ENCODE data around the gene PITRM1. TPM values are rescaled to one million over a fixed set of nuclear protein-coding genes. Genes with fewer than 3 reads are reported as not detected.
"Not testable (repeated sequence)": the region's sequence is repeated elsewhere in the genome, so short reads cannot be mapped to it uniquely, and the experiment has no call there.

The PITRM1 gene
- 100 to 1,000 TPM in 1 of 4 donors, 10 to 100 TPM in 3; 78.6 to 102 (median 87.0) TPM for total RNA-seq

DNA sequence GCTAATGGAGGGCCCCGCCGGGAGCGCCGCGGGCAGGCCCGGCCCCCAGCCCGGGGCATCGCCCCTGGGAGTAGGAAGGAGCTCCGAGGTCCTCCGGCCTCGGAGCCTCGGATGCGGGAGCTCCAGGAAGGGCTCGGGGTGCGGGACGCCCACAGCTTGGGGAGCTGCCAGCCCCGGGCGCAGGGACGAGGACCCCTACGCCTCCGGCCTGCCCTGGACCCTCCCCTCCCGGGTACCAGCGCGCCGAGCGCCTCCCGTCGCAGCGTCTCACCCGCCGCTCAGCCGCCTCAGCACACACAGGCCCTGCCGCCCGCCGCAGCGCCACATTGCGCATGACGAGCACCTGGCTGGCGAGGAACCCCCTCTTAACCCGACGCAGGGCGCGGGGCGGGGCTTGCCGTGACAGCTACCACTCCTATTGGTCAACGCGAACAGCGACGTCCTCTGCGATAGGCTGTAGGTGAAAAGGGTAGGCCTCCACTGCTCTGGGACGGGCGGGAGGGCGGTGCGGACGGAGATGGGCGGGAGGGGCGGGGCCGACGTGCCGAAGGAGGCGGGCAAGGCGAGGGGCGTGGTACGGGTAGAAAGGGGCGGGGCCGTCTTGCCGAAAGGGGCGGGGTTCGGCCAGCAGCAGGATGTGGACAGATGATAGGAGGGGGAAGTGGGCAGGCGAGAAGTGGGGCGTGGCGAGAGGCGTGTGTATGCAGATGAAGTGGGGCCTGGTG lies at the start of gene PITRM1:
TSS of gene PITRM1 (minus strand) at position 337 of the 725 bp plus-strand sequence. CDS start at position 327, 10 bp downstream.
- no peaks in the 10 kb centered on the region for H3K9me3 ChIP-seq
- peak within 1 kb of the TSS; percentile 29 to 94 (median 89) for H3K27ac ChIP-seq
- no peak for TF ChIP-seq EP300 (IDR thresholded peaks at IDR 0.05)
- peak; percentile 100 for TF ChIP-seq POLR2AphosphoS5 (IDR thresholded peaks at IDR 0.05)
- TF ChIP-seq, protein P1, sequence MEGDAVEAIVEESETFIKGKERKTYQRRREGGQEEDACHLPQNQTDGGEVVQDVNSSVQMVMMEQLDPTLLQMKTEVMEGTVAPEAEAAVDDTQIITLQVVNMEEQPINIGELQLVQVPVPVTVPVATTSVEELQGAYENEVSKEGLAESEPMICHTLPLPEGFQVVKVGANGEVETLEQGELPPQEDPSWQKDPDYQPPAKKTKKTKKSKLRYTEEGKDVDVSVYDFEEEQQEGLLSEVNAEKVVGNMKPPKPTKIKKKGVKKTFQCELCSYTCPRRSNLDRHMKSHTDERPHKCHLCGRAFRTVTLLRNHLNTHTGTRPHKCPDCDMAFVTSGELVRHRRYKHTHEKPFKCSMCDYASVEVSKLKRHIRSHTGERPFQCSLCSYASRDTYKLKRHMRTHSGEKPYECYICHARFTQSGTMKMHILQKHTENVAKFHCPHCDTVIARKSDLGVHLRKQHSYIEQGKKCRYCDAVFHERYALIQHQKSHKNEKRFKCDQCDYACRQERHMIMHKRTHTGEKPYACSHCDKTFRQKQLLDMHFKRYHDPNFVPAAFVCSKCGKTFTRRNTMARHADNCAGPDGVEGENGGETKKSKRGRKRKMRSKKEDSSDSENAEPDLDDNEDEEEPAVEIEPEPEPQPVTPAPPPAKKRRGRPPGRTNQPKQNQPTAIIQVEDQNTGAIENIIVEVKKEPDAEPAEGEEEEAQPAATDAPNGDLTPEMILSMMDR (IDR thresholded peaks at IDR 0.05): peak in 1 of 4 experiments; percentile 14
- peak; percentile 99 for TF ChIP-seq POLR2A (IDR thresholded peaks at IDR 0.05)
- peaks cover 0 to 33% (median 10%) of the 10 kb centered on the region in 3 donors for H3K4me1 ChIP-seq
- no peaks in the 10 kb centered on the region for H3K27me3 ChIP-seq
- WGBS, 2 donors (ENCODE audit: low coverage in 1 of 2): 0% methylated on average over 14 of the region's 73 CpGs; no CpG with 5 or more reads in 1 of the 2 donors
- peaks cover 0 to 24% of the 10 kb centered on the region in 2 donors for H3K36me3 ChIP-seq
- H3K4me3 ChIP-seq: peak within 1 kb of the TSS; percentile 52 to 90
- ATAC-seq: peak; percentile 99

DNA sequence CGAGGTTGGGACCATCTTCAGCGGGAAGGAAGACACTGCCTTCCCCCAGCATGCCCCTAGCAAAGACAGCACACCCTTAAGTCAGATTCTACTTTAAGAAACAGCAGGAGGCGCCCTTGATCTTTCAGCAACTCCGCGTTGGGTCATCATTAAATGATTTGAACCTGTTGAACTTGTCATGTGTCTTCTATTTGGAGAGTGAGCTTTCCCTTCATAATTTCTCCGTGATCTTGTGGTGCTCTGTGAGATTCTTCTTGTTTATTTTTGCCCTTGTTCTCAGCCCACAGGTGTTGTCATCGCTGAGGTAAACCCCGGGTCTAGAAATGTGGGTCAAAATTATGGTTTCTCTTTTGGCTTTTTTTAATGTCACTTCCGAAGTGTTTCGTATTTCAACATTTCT lies 49.5 kb upstream of the PITRM1 start:
- TF ChIP-seq EP300 (IDR thresholded peaks at IDR 0.05): no peak
- no peak for TF ChIP-seq POLR2A (IDR thresholded peaks at IDR 0.05)
- TF ChIP-seq, protein P1 (IDR thresholded peaks at IDR 0.05): no peak
- no peak for TF ChIP-seq POLR2AphosphoS5 (IDR thresholded peaks at IDR 0.05)
- Histone ChIP-seq H3K9me3 (no peaks in the 10 kb centered on the region), H3K4me1 (peaks cover 0 to 6% (median 3%) of the 10 kb centered on the region in 3 donors), H3K4me3 (no peak overlapping the region), H3K27ac (no peak overlapping the region), H3K36me3 (no peaks in the 10 kb centered on the region), H3K27me3 (no peaks in the 10 kb centered on the region)
- 66 to 82% methylated on average over 7 of the region's 10 CpGs for WGBS, 2 donors (ENCODE audit: low coverage in 1 of 2)
- no peak for ATAC-seq

GRCh38 chr10:3221601-3222000 lies 49.0 kb upstream of the PITRM1 start:
- H3K4me1 ChIP-seq, H3K27me3 ChIP-seq, H3K36me3 ChIP-seq, H3K27ac ChIP-seq, H3K4me3 ChIP-seq, ATAC-seq, H3K9me3 ChIP-seq: not testable (repeated sequence)
- WGBS, 2 donors (ENCODE audit: low coverage in 1 of 2): no CpG with 5 or more reads among the region's 2 CpGs

- Histone ChIP-seq H3K27ac (no peak overlapping the region), H3K4me1 (no peaks in the 10 kb centered on the region), H3K4me3 (no peak overlapping the region), H3K27me3 (no peaks in the 10 kb centered on the region), H3K9me3 (no peaks in the 10 kb centered on the region), H3K36me3 (no peaks in the 10 kb centered on the region)
- ATAC-seq: no peak
- TF ChIP-seq POLR2AphosphoS5 (IDR thresholded peaks at IDR 0.05): peak; percentile 66
- TF ChIP-seq, protein P1 (IDR thresholded peaks at IDR 0.05): no peak
- no peak for TF ChIP-seq POLR2A (IDR thresholded peaks at IDR 0.05)
Measured at GRCh38 chr10:3220853-3221252, 48.3 kb upstream of the PITRM1 start.

DNA sequence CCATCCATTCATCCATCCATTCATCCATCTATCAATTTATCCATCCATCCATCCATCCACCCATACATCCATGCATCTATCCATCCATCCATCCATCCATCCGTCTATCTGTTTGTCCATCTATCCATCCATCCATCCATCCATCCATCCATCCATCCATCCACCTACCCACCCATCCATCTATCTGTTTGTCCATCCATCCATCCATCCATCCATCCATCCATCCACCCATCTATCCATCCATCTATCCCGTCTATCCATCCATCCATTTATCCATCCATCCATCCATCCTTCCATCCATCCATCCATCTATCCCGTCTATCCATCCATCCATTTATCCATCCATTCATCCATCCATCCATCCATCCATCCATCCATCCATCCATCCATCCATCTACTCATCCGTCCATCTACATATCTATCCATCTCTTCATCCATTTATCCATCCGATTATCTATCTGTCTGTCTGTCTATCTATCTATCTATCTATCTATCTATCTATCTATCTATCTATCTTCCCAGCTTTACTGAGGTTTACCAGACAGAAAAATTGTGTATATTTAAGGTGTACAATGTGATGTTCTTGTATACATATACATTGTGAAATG lies 46.5 kb upstream of the PITRM1 start:
- H3K27me3 ChIP-seq, H3K9me3 ChIP-seq, H3K4me1 ChIP-seq, H3K36me3 ChIP-seq, H3K27ac ChIP-seq, ATAC-seq, H3K4me3 ChIP-seq: not testable (repeated sequence)
- 95 to 97% methylated on average over 4 to 5 of the region's 5 CpGs for WGBS, 2 donors (ENCODE audit: low coverage in 1 of 2)

DNA sequence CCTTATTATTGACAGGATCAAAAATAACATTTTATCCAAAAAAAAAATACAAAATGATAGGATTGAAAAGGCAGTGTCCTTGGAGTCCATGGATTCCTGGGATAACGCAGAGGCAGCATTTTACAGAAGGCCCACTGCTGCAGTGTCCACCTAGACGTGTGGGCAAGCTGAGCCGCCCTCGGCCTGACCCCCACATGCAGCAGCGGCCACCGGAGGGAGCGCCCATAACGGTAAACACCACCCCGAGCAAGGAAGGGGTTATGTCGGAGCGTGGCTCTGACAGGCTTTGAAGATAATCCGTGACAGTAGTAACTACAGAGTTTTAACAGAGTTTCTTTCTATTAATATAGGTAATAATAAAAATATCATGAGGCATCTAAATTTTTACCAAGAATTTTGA lies 45.3 kb upstream of the PITRM1 start:
- no peaks in the 10 kb centered on the region for H3K9me3 ChIP-seq
- ATAC-seq: no peak
- H3K36me3 ChIP-seq: no peaks in the 10 kb centered on the region
- H3K27me3 ChIP-seq: no peaks in the 10 kb centered on the region
- WGBS, 2 donors (ENCODE audit: low coverage in 1 of 2): 60 to 92% methylated on average over 2 to 12 of the region's 12 CpGs
- no peak for TF ChIP-seq POLR2A (IDR thresholded peaks at IDR 0.05)
- TF ChIP-seq, protein P1 (IDR thresholded peaks at IDR 0.05): no peak
- TF ChIP-seq EP300 (IDR thresholded peaks at IDR 0.05): no peak
- no peak for TF ChIP-seq POLR2AphosphoS5 (IDR thresholded peaks at IDR 0.05)
- no peak overlapping the region for H3K27ac ChIP-seq
- H3K4me3 ChIP-seq: no peak overlapping the region
- H3K4me1 ChIP-seq: no peaks in the 10 kb centered on the region

Data from gastroesophageal sphincter (tissue), 4 donors.